Transverse colon (tissue), 3 donors: Measurements from ENCODE around the gene KCNQ4.

Source experiments
- EP300 ChIP-seq: sonication (generic); formaldehyde crosslinking; IDR thresholded peaks from one replicate; pipeline ENCODE4 v1.6.1; 2017; ENCODE audit warnings: antibody characterized with exemption, low read depth
- POLR2A ChIP-seq: fragments of 450-650 bp; IDR thresholded peaks from one replicate; pipeline ENCODE4 v1.6.1; 2016; ENCODE audit warnings: antibody characterized with exemption, mild to moderate bottlenecking, moderate library complexity
- TF ChIP-seq, protein P1 (sequence below), 5 experiments: fragments of 200-600 bp in 3 of 5; fragments of 450-650 bp in 2 of 5; sonication (generic) in 3 of 5; IDR thresholded peaks; 1 replicate in 2 of 5; 2 replicates in 3 of 5; pipeline ENCODE4 v1.5.1; 2016 to 2017; ENCODE audit warnings: antibody characterized with exemption in 5 of 5, inconsistent platforms in 3 of 5, mild to moderate bottlenecking in 2 of 5, moderate library complexity in 1 of 5

GRCh38 chr1:40740997-40741736, 42.4 kb upstream of the KCNQ4 start:
- TF ChIP-seq EP300 (no peak), POLR2A (no peak)
- TF ChIP-seq, protein P1, sequence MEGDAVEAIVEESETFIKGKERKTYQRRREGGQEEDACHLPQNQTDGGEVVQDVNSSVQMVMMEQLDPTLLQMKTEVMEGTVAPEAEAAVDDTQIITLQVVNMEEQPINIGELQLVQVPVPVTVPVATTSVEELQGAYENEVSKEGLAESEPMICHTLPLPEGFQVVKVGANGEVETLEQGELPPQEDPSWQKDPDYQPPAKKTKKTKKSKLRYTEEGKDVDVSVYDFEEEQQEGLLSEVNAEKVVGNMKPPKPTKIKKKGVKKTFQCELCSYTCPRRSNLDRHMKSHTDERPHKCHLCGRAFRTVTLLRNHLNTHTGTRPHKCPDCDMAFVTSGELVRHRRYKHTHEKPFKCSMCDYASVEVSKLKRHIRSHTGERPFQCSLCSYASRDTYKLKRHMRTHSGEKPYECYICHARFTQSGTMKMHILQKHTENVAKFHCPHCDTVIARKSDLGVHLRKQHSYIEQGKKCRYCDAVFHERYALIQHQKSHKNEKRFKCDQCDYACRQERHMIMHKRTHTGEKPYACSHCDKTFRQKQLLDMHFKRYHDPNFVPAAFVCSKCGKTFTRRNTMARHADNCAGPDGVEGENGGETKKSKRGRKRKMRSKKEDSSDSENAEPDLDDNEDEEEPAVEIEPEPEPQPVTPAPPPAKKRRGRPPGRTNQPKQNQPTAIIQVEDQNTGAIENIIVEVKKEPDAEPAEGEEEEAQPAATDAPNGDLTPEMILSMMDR (IDR thresholded peaks at IDR 0.05) = no peak
